ENCODE results near the gene GRK5. TPM values are rescaled to one million over a fixed set of nuclear protein-coding genes. Genes with fewer than 3 reads are reported as not detected.
A peak's percentile ranks its signal among the peaks of the same experiment; 100 is the strongest.

Gene GRK5
- total RNA-seq, 1 experiment from 2014 or later: 4.5 TPM

- H3K9me3 ChIP-seq (ENCODE audit: low read length): no peaks in the 10 kb centered on the region
- POLR2A ChIA-PET (ENCODE audit: unreplicated experiment): interaction anchor here (0.5 kb wide), 1 partner anchor 129 kb away, joined by 3 read pairs; no protein-coding TSS in a partner anchor
- intact Hi-C loops (cut with micrococcal nuclease): no loop called here
- no peak for ATAC-seq
- no peak overlapping the region for H3K9ac ChIP-seq (ENCODE audit: low read length)
- CTCF ChIA-PET: no interaction called here
- no peak overlapping the region for H3K4me3 ChIP-seq (ENCODE audit: low read length)
- H3F3A ChIP-seq (ENCODE audit: low read length, unreplicated experiment): no peaks in the 10 kb centered on the region
- H3K4me1 ChIP-seq (ENCODE audit: insufficient read depth, low read length): no peaks in the 10 kb centered on the region
- H4K20me1 ChIP-seq (ENCODE audit: low read length): no peaks in the 10 kb centered on the region
- H3K27me3 ChIP-seq (ENCODE audit: low read length): no peaks in the 10 kb centered on the region
- no TSS peak for BruUV-seq (replicated peaks)
- H3K79me2 ChIP-seq (ENCODE audit: low read length): no peaks in the 10 kb centered on the region
- no peak overlapping the region for H3K27ac ChIP-seq (ENCODE audit: low read length)
- H3K9me2 ChIP-seq (replicated peaks; ENCODE audit: low read length): no peaks in the 10 kb centered on the region
- H3K4me2 ChIP-seq (ENCODE audit: low read length): no peak overlapping the region
- H3K36me3 ChIP-seq (ENCODE audit: low read depth, low read length): peaks cover 5% of the 10 kb centered on the region; the same call in 1 of the 2 replicates
- DNase-seq: no peak
- no peak for TF ChIP-seq CTCF (conservative IDR thresholded peaks at IDR 0.05; ENCODE audit: low read depth, low read length)
- TF ChIP-seq EZH2phosphoT487 (IDR thresholded peaks at IDR 0.05; ENCODE audit: borderline replicate concordance, low read length): no peak
- TF ChIP-seq EZH2 (IDR thresholded peaks at IDR 0.05; ENCODE audit: low read length, unreplicated experiment): no peak
- no peak overlapping the region for H2AFZ ChIP-seq (ENCODE audit: low read length)
Observed at GRCh38 chr10:119351189-119351588, 143.8 kb downstream of the GRK5 start.

GRCh38 chr10:119352042-119352441 lies 144.7 kb downstream of the GRK5 start:
- Histone ChIP-seq H3K36me3 (ENCODE audit: low read depth, low read length) (peaks cover 5% of the 10 kb centered on the region; the same call in 1 of the 2 replicates), H3K27ac (ENCODE audit: low read length) (no peak overlapping the region), H3K4me1 (ENCODE audit: insufficient read depth, low read length) (no peaks in the 10 kb centered on the region), H3F3A (ENCODE audit: low read length, unreplicated experiment) (no peaks in the 10 kb centered on the region), H3K79me2 (ENCODE audit: low read length) (no peaks in the 10 kb centered on the region), H3K9ac (ENCODE audit: low read length) (no peak overlapping the region), H4K20me1 (ENCODE audit: low read length) (no peaks in the 10 kb centered on the region), H3K27me3 (ENCODE audit: low read length) (no peaks in the 10 kb centered on the region), H3K4me3 (ENCODE audit: low read length) (no peak overlapping the region), H3K9me2 (replicated peaks; ENCODE audit: low read length) (no peaks in the 10 kb centered on the region), H3K9me3 (ENCODE audit: low read length) (no peaks in the 10 kb centered on the region), H3K4me2 (ENCODE audit: low read length) (no peak overlapping the region), H2AFZ (ENCODE audit: low read length) (no peak overlapping the region)
- BruUV-seq (replicated peaks): no TSS peak
- no peak for ATAC-seq
- no peak for TF ChIP-seq EZH2phosphoT487 (IDR thresholded peaks at IDR 0.05; ENCODE audit: borderline replicate concordance, low read length)
- TF ChIP-seq CTCF (conservative IDR thresholded peaks at IDR 0.05; ENCODE audit: low read depth, low read length): peak; percentile 26
- CTCF ChIA-PET: interaction anchor here (0.5 kb wide), 1 partner anchor 146 kb away, joined by 3 read pairs; no protein-coding TSS in a partner anchor
- POLR2A ChIA-PET (ENCODE audit: unreplicated experiment): no interaction called here
- intact Hi-C loops (cut with micrococcal nuclease): no loop called here
- DNase-seq: no peak

DNA sequence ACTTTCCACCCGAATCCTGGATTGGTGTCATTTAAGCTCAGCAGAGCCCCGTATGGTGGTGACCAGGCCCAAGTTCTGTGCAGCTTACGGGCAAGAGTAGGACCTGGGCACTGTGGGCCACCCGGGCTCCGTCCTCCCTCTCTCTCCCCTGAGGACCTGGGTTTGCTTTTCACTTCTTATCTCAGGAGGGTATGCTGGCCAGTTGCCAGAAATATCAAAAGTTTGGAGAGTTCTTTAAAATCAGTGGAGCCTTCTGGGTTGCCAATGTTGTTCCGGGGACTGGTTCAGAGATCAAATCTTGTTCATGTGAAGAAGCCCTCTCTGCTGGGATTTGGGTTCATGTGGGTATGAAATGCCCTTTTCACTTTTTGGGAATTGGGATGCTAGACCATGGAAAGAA lies 145.4 kb downstream of the GRK5 start:
- Histone ChIP-seq H3K79me2 (ENCODE audit: low read length) (no peaks in the 10 kb centered on the region), H3F3A (ENCODE audit: low read length, unreplicated experiment) (no peaks in the 10 kb centered on the region), H3K27me3 (ENCODE audit: low read length) (no peaks in the 10 kb centered on the region), H3K9me2 (replicated peaks; ENCODE audit: low read length) (no peaks in the 10 kb centered on the region), H3K36me3 (ENCODE audit: low read depth, low read length) (peaks cover 5% of the 10 kb centered on the region; the same call in 1 of the 2 replicates), H3K4me3 (ENCODE audit: low read length) (no peak overlapping the region), H4K20me1 (ENCODE audit: low read length) (no peaks in the 10 kb centered on the region), H3K27ac (ENCODE audit: low read length) (no peak overlapping the region), H2AFZ (ENCODE audit: low read length) (no peak overlapping the region), H3K4me1 (ENCODE audit: insufficient read depth, low read length) (no peaks in the 10 kb centered on the region), H3K9me3 (ENCODE audit: low read length) (no peaks in the 10 kb centered on the region), H3K9ac (ENCODE audit: low read length) (no peak overlapping the region), H3K4me2 (ENCODE audit: low read length) (no peak overlapping the region)
- intact Hi-C loops (cut with micrococcal nuclease): no loop called here
- BruUV-seq (replicated peaks): no TSS peak
- DNase-seq: no peak
- ChIA-PET CTCF (no interaction called here), POLR2A (ENCODE audit: unreplicated experiment) (no interaction called here)
- ATAC-seq: no peak
- TF ChIP-seq EZH2phosphoT487 (IDR thresholded peaks at IDR 0.05; ENCODE audit: borderline replicate concordance, low read length) (no peak), CTCF (conservative IDR thresholded peaks at IDR 0.05; ENCODE audit: low read depth, low read length) (no peak)
